Activated effector memory CD4-positive, alpha-beta T cell treated with Interleukin-2 at 50 U/mL for 16 hours (primary cell): ENCODE data around the gene NBDY.
A peak's percentile ranks its signal among the peaks of the same experiment; 100 is the strongest.
"Not testable (repeated sequence)": the region's sequence is repeated elsewhere in the genome, so short reads cannot be mapped to it uniquely, and the experiment has no call there.

Source experiments
- DNase-seq: peaks from one replicate; pipeline ENCODE4 v3.0.0-alpha.2; 2020

NBDY gene

GRCh38 chrX:56803850-56804681 lies 75.0 kb downstream of the NBDY start:
- no peak for DNase-seq

- DNase-seq = no peak
Measured at GRCh38 chrX:56804867-56805266, 75.8 kb downstream of the NBDY start.

- DNase-seq = no peak
Measured at GRCh38 chrX:56805399-56805798, 76.4 kb downstream of the NBDY start.

GRCh38 chrX:56806176-56806575 lies 77.1 kb downstream of the NBDY start:
- DNase-seq = not testable (repeated sequence)

GRCh38 chrX:56811599-56811998 lies 82.6 kb downstream of the NBDY start:
- DNase-seq = no peak

DNA sequence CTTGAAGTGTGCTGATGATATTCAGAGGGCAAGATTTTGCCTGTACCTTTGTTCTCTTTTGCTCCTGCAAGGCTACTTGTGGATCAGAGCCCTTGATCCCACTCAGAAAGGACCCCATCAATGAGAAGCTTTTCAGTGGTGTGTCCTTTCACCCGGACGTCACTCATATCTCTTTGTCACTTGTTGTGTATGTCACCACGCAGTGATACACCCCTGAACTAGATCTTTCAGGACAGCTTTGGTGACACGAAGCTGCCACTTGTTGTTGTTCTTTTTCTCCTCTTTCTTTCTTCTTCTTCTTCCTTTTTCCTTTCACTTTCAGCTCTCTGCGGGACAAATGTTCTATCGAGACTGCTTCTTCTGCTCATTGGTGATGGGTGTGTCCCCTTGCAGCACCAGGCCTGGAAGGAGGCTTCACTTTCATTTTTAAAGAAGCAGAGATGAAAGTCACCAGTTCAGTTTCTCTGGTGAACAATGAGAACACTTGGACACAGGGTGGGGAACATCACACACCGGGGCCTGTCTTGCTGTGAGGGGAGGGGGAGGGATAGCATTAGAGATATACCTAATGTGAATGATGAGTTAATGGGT lies 83.6 kb downstream of the NBDY start:
- DNase-seq = no peak

DNA sequence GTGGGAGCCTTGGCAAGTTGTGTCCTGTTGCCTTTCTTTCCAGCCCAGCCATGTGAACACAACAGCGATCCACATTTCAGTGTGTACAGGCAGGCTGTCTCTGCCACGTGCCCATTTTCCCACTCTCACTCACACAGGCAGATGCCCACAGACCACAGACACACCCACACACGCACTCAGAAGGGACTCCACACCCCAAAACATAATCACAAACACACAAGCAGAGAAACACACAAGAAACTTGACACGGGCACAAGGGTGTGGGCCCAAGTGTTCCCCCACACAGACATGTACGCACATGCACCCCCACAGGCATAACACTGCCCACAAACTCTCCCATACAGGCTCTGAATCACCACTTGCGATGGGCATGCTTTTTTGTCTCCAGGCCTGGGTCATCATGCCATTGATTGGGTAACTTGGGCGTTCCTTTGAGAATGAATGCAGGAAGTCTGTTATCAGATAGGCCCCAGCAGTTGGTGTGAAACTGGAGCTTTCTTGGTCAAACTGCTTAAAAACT lies 84.3 kb downstream of the NBDY start:
- peak; percentile 30 for DNase-seq

GRCh38 chrX:56817179-56817578 lies 88.1 kb downstream of the NBDY start:
- no peak for DNase-seq

DNA sequence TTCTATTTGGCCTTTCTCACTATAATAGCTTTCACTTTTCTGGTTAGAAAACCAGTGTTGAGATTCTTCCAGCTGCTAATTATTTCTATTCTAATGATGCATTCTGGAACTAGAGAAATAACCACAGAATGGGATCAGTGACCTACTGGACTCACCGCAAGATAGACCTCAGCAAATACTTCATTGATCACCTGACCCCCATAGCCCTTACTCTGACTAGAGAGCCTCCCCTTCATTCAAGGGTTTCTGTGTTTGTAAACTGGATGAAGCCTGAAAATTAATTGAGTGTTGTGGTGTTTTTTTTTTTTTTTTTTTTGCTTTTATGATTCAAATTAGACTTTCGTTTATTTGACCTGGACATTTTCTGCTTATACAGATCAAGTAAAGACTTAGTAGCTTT lies 97.0 kb downstream of the NBDY start:
- DNase-seq = no peak

- no peak for DNase-seq
Measured at GRCh38 chrX:56833626-56834025, 104.6 kb downstream of the NBDY start.

DNA sequence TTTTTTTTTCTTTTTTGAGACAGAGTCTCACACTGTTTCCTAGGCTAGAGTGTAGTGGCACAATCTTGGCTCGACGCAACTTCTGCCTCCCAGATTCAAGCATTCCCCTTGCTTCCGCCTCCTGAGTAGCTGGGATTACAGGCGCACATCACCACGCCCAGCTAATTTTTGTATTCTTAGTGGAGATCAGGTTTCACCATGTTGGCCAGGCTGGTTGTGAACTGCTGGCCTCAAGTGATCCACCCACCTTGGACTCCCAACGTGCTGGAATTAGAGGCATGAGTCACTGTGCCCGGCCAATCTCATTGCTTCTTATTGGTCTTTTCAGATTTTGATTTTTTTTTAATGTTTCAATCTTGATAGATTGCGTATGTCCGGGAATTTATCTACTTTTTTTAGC lies 124.4 kb downstream of the NBDY start:
- no peak for DNase-seq

DNA sequence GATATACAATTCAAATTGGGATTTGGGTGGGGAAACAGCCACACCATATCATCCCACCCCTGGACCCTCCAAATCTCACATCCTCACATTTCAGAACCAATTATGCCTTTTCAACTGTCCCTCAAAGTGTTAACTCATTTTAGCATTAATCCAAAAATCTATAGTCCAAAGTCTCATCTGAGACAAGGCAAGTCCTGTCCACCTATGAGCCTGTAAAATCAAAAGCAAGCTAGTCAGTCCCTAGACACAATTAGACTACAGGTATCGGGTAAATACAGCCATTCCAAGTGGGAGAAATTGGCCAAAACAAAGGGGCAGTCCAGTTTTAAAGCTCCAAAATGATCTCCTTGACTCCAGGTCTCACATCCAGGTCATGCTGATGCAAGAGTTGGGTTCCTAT lies 128.0 kb downstream of the NBDY start:
- DNase-seq = no peak

DNA sequence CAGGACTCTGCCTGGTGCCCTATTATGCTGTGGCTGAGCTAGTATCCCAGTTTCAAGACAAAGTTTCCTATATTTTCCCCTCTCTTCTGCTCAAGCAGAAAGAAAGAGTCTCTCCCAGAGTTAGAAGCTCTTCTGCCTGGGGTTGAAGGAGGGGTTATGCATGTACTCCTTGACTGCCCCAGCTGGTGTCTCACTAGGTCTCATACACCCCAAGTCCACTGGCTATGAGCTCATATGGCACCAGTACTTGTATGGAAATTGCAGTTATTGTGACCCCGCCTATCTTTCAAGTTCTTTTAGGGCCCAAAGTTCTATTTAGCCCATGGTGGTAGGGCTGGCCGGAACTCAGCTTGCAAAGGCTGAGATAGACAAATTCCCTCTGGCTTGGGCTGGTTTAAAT lies 131.8 kb downstream of the NBDY start:
- no peak for DNase-seq
